LoVo (cell line): ENCODE data around the gene PSMC4.
A peak's percentile ranks its signal among the peaks of the same experiment; 100 is the strongest.
"Not testable (repeated sequence)": the region's sequence is repeated elsewhere in the genome, so short reads cannot be mapped to it uniquely, and the experiment has no call there.

Source experiments
- DNase-seq: peaks from one replicate; pipeline ENCODE4 v3.0.0-alpha.2; 2016; ENCODE audit warnings: low spot score

PSMC4 gene

DNA sequence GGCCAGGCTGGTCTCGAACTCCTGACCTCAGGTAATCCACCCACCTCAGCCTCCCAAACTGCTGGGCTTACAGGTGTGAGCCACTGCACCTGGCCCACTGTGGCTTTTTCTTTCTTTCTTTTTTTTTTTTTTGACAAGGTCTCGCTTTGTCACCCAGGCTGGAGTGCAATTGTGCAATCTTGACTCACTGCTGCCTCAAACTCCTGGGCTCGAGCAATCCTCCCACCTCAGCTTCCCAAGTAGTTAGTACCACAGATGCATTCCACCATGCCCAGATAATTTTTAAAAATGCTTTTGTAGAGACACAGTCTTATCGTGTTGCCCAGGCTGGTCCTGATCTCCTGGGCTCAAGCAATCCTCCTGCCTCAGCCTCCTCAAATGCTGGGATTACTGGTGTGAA is 24.4 kb upstream of the PSMC4 start:
- DNase-seq, result no peak

DNA sequence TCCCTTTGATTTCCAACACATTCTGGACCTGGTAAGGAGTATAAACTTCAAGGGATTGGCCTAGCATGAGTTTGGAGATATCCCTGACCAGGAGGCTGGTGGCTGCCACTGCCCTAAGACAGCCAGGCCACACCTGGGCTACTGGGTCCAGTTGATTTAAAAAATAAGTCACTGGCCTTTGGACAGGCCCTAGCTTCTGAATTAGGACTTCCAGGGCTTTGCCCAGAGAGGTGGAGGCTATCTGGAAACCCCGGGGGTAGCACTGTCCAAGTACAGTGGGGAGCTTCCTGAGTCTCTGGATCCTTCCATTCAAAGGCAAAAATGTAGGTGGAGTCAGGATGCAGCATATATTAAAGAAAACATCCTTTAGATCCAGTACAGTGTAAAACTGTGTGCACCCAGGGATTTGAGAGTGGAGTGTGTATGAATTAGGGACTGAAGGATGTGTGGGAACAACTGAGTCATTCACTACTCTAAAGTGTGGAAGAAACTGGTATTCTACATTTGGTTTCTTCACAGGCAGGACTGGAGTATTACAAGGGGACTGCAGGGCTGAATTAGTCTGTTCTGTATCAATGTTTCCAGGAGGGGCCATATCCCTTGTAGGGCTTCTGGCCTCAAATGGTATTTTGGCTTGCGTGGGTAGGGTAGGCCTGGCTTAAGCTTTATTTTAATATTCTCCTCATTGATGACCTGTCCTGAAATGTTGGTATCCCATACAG is 21.8 kb upstream of the PSMC4 start:
- no peak for DNase-seq

DNA sequence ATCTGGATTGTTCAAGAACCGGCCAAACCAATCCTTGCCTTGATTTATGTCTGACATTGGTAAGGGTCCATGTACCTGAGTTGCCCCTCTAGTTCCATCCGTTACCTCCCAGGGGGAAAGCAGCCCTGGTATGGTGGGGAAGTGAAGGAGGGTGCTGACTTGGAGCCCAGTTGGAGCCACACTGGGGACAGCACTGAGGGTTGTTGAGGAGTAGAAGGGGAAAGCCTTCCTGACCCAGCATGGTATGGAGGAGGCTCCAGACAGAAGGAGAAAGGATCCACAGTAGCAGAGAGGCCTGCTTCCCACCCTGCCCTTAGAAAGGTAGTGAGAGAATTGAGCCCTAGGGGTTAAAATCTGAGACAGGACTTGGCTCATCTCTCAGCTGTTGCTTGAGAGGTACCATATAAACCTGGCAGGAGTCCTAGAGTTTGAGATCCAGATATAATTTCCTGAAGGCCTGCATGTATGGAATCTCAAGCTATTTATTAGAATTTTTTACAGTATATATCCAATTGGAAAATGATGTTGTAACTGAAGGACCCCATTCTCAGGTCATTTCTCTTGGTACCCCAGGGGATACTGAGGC is 19.8 kb upstream of the PSMC4 start:
- DNase-seq, result no peak

DNA sequence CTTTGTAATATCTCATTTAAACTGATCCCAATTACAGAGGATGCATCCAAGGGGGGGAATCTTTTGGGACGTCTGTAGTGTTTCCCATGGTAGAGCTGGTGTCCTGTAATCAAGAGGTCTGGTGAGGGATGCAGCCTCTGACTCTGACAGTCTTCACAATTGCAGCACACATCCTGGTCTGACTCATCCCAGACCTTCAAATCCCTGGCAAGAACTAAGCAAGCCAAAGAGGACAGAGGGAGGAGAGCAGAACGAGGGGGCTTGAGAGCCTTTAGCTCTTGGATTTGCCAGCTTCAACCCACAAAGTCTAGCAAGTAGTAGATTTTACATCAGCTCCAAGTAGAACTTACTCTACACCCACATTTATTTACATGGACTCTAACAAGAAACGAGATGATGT is 19.3 kb upstream of the PSMC4 start:
- DNase-seq, result no peak

DNA sequence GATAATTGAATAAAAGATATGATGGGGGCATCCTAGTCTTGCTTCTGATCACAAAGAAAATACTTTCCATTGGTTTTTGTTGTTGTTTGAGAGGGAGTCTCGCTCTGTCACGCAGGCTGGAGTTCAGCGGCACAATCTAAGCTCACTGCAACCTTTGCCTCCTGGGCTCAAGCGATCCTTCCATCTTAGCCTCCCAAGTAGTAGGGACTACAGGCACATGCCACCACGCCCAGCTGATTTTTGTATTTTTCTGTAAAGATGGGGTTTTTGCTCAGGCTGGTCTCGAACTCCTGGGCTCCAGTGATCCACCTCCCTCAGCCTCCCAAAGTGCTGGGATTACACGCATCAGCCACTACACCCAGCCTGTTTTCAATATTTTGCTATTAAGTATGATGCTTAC is 17.1 kb upstream of the PSMC4 start:
- DNase-seq, result no peak

DNA sequence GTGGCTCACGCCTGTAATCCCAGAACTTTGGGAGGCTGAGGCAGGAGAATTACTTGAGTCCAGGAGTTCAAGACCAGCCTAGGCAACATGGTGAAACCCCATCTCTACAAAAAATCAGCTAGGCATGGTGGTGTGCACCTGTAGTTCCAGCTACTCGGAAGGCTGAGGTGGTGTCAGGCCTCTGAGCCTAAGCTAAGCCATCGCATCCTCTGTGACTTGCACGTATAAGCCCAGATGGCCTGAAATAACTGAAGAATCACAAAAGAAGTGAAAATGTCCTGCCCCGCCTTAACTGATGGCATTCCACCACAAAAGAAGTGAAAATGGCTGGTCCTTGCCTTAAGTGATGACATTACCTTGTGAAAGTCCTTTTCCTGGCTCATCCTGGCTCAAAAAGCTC is 13.1 kb upstream of the PSMC4 start:
- not testable (repeated sequence) for DNase-seq

DNA sequence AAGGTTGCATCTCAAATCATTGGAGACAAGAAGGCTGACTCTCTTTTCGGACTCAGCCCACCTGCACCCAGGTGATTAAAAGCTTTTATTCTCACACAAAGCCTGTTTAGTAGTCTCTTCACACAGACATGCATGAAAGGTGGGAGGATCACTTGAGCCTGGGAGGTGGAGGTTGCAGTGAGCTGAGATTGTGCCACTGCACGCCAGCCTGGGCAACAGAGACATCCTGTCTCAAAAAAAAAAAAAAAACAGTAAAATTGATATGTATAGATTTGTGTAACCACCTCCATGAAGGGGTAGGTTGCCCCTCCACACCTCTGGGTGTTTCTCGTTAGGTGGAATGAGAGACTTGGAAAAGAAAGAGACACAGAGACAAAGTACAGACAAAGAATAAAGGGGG is 12.0 kb upstream of the PSMC4 start:
- DNase-seq, result not testable (repeated sequence)

DNA sequence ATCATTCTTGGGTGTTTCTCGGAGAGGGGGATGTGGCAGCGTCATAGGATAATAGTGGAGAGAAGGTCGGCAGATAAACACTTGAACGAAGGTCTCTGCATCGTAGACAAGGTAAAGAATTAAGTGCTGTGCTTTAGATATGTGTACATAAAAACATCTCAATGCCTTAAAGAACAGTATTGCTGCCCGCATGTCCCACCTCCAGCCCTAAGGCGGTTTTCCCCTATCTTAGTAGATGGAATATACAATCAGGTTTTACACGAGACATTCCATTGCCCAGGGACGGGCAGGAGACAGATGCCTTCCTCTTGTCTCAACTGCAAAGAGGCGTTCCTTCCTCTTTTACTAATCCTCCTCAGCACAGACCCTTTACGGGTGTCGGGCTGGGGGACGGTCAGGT is 11.6 kb upstream of the PSMC4 start:
- not testable (repeated sequence) for DNase-seq

DNA sequence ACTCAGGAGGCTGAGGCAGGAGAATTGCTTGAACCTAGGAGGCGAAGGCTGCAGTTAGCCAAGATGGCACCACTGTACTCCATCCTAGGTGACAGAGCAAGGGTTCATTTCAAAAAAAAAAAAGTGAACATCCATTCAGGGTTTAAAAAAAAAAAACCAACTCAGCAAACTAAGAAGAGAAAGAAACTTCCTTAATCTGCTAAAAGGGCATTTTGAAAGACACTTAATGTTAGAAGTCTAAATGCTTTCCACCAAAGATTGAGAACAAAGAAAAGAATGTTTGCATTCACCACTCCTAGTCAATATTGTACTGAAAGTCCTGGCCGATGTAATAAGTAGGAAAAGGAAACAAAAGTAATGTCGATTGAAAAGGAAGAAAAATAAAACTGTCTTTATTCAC is 7.1 kb upstream of the PSMC4 start:
- no peak for DNase-seq

DNA sequence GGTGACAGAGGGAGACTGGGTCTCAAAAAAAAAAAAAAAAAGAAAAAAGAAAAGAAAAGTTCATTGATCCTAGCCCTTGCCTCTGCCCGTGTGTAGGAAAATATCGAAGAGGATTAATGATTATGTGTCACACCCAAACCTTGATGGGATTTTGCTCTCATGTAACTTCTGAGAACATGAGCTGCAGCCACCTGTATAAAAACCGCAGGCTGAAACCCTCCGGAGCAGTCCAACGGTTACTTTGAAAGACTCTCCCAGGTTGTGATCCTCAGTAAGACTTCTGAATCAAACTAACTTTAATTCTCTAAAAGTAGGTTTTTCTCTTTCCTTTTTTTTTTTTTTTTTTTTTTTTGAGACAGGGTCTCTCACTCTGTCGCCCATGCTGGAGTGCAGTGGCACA is 4.3 kb upstream of the PSMC4 start:
- DNase-seq, result no peak

DNA sequence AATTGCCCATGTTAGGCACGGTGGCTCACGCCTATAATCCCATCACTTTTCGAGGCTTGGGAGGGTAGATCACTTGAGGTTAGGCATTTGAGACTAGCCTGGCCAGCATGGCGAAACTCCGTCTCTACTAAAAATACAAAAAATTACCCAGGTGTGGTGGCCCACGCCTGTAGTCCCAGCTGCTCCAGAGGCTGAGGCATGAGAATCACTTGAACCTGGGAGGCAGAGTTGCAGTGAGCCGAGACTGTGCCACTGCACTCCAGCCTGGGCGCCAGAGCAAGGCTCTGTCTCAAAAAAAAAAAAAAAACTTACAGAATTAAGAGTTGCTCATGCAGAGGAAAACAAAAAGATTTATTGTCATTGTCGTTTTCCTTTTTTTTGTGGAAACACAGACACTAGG is 3.4 kb upstream of the PSMC4 start:
- DNase-seq, result no peak

DNA sequence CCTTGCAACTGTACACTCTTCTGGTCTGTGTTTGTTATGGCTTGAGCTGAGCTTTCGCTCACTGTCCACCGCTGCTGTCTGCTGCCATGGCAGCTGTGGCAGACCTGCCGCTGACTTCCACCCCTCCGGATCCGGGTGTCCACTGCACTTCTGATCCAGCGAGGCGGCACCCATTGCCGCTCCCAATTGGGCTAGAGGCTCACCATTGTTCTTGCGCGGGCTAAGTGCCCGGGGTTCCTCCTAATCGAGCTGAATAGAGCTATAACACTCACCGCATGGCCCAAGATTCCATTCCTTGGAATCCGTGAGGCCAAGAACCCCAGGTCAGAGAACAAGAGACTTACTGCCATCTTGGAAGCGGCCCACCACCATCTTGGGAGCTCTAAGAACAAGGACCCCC is 2.2 kb upstream of the PSMC4 start:
- DNase-seq, result no peak

DNA sequence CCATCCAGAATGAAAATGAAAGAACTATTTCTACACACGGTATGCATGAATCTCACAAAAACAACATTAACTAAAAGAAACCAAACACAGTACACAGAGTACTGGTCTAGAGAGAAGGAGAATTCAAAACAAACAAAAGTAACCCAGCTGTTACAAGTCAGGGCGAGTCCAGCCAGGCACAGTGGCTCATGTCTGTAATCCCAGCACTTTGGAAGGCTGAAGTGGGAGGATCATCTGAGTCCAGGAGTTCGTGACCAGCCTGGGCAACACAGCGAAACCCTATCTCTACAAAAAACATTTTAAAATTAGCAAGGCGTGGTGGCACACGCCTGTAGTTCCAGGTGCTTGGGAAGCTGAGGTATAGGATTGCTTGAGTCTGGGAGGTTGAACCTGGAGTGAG is 1.7 kb upstream of the PSMC4 start:
- DNase-seq, result no peak

DNA sequence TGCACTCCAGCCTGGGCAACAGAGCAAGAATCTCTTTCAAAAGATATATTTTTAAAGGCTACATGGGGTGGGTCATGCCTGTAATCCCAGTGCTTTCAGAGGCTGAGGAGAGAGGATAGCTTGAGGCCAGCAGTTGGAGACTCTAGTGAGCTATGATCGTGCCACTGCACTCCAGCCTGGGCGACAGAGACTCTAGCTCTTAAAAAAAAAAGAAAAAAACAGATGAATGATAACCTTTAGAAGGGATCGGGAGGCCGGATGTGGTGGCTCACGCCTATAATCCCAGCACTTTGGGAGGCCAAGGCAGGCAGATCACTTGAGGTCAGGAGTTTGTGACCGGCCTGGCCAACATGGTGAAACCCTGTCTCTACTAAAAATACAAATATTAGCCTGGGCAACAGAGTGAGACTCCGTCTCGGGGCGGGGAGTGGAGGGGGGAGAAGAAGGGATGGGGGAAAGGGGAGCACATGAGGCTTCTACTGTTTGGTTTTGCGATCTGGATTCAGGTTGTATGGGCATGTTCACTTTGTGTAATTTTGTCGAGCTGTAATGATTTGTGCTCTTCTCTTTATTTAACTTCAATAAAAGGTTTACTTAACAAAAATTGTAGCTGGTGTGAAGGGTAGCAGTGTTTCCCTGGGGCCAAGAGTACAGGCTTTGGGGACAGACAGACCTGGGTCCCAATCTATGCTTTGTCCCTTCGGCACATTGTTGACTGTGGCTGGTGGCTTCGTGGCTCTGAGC is 1.1 kb upstream of the PSMC4 start:
- DNase-seq, result peak; percentile 28

DNA sequence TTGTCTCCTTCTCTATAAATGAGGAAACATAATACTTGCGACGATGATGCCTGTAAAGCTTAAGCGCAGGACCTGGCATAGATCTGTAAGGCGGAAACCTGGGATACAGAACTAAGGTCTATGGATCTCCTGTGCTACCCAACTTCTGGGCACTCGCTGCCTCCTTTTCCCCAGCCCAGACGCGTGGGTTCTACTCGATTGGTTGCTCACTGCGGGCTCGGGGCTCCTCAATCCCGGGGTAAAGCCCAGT is 615 bp upstream of the PSMC4 start:
- no peak for DNase-seq

DNA sequence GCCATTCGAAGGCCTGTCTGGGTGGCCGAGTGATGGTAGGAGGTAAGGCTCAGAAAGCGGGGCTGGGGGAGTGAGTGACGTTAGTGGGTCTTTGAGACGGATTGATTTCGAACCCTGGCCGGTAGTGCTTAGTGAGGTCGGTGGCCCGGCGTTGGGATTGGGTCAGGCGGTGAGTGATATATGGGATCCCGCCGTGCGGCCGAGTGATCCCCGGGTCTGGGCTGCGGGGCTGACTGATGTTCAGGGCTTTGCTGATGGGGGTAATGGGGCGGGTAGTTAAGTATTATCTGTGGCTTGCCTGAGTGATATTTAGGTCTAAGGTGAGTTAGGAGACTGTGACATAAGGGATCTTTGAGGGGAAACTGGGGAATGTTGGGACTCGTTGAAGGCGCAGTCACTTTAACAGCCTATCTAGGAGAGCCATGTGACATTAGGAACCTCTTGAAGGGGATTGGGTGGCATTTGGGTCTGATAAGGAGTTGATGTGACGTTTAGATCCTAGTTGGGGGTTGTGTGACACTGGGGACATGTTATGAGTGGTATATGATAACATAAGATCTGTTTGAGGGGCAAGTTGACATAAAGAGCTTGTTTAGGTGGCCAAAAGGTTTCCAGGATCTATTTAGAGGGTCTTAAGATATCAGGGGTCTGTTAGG is 543 bp downstream of the PSMC4 start:
- DNase-seq, result no peak

DNA sequence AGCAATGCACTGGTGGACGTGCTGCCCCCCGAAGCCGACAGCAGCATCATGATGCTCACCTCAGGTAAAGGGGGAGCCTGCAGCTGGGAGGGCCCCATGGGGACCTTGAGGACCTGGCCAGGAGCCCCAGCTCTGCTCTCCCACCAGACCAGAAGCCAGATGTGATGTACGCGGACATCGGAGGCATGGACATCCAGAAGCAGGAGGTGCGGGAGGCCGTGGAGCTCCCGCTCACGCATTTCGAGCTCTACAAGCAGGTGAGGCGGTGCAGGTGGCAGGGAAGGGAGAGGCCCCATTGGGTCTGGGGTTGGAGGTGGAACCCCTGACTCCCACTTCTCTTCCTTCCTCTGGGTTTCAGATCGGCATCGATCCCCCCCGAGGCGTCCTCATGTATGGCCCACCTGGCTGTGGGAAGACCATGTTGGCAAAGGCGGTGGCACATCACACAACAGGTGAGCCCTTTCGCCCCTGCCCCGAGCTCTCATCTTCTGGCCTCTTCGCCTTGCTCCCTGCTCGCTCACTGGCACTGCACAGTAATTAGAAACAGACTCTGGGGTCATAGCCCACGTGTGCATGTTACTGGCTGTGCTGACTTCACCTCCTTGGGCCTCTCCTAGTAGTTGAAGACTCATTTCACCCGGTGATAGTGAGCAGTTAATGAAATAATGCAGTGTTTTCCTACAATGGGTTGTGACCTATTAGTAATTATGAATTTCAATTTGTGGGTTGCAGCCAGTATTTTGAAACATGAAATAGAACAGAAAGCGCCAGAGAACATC is 3.6 kb downstream of the PSMC4 start:
- no peak for DNase-seq

DNA sequence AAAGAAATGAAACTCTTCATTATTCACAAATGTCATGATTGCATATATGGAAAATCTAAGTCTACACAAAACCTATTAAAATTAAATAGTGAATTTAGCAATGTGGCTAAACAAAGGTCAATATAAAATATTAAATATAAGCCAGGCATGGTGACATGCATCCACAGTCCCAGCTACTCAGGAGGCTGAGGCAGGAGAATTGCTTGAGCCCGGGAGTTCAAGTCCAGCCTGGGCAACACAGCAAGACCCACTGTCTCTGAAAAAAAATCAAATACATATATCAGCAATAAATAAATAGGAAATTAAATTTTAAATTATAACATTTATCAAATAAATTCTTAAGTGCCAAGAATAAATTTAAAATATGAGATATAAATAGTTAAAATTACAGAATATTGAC is 11.9 kb downstream of the PSMC4 start:
- DNase-seq, result no peak

DNA sequence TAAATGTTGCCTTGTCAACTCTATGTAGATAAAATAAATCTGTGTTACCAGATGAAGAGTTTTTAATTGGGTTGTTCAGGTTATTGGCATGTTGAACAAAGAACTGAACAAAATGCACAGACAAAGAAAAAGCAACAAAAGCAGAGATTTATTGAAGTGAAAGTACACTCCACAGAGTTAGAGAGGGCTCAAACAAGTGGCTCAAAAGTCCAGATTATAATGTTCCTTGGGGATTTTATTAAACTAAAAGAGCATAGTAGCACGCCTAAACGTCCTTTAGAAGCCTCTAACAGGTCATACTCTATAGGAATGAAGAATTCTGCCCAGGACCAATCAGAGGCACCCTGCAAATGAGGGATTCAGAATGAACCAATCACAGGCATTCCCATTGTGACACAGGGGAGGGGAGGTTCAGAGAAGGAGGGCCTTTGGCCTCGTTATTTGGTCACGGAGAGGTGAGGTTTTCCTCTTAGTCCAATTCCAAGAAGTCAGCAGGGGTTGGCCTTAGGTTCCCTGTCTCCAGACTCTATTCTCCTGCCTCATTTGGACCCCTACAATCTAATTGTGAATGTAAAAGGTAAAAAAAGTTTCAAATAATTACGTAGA is 12.8 kb downstream of the PSMC4 start:
- no peak for DNase-seq

DNA sequence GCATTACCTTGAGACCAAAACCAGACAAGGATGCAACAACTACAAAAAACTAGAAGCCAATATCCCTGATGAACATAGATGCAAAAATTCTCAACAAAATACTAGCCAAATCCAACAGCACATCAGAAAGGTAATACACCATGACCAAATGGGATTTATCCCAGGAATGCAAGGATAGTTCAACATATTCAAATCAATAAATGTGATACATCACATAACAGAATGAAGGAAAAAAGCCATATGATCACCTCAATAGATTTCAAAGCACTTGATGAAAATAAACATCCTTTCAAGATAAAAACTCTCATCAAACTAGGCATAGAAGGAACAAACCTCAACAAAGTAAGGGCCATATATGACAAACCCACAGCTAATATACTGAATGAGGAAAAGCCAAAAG is 15.7 kb downstream of the PSMC4 start:
- no peak for DNase-seq

DNA sequence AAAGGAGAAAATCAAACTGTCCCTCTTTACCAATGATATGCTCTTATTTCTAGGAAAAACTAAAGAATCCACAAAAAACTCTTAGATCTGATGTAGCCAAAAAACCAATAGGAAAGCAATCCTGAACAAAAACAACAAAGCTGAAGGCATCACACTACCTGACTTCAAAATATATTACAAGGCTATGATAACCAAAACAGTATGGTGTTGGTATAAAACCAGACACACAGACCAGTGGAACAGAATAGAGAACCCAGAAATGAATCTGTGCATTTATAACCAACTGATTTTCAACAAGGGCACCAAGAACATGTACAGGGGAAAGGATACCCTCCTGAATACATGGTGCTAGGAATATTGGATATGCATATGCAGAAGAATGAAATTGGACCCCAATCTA is 16.2 kb downstream of the PSMC4 start:
- DNase-seq, result no peak

DNA sequence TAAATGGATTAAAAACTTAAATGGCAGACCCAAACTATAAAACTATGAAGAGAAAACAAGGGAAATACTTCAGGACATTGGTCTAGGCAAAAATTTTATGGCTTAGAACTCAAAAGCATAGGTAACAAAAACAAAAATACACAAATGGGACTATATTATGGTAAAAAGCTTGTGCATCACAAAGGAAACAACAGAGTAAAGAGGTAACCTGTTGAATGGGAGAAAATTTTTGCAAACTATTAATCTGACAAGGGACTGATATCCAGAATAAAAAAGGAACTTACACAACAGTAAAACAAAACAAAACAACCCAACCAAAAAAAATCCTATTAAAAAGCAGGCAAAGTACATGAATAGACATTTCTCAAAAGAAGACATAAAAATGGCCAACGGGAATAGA is 16.6 kb downstream of the PSMC4 start:
- DNase-seq, result no peak
